ENCODE results near the gene MIGA2. TPM values are rescaled to one million over a fixed set of nuclear protein-coding genes. Genes with fewer than 3 reads are reported as not detected.

Gene MIGA2
- total RNA-seq, 6 experiments from 2014 or later, result 9.1 to 16.4 (median 10.8) TPM

DNA sequence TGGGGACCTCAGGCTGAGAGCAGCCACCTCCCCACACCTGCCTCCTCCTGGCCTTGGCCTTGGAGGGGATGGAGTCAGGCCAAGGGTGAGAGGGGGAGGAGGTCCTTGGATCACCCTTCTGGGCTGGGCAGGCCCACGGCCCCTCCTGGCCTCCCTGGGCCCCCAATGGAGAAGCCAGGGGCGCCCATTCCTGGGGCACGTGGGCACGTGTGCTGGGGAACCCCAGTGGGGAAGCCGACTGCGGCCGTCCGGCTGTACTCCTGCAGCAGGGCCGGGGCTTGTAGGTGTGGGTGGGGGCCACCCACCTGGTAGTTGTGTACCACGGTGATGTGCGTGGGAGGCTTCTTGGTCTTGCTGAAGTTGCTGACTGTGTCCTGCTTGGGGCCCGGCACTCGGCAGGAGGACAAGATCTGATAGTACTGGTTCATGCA, 65.7 kb downstream of the MIGA2 start:
- no peak for DNase-seq
- no peaks in the 10 kb centered on the region for H3K9me3 ChIP-seq
- no peak for TF ChIP-seq POLR2A (IDR thresholded peaks at IDR 0.05)
- TF ChIP-seq, protein P1, sequence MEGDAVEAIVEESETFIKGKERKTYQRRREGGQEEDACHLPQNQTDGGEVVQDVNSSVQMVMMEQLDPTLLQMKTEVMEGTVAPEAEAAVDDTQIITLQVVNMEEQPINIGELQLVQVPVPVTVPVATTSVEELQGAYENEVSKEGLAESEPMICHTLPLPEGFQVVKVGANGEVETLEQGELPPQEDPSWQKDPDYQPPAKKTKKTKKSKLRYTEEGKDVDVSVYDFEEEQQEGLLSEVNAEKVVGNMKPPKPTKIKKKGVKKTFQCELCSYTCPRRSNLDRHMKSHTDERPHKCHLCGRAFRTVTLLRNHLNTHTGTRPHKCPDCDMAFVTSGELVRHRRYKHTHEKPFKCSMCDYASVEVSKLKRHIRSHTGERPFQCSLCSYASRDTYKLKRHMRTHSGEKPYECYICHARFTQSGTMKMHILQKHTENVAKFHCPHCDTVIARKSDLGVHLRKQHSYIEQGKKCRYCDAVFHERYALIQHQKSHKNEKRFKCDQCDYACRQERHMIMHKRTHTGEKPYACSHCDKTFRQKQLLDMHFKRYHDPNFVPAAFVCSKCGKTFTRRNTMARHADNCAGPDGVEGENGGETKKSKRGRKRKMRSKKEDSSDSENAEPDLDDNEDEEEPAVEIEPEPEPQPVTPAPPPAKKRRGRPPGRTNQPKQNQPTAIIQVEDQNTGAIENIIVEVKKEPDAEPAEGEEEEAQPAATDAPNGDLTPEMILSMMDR (IDR thresholded peaks at IDR 0.05), result no peak
- intact Hi-C loops (cut with DNase I), result no loop called here
- peak in 1 of 4 donors; percentile 12 for ATAC-seq
- H3K4me3 ChIP-seq, result no peak overlapping the region
- no peaks in the 10 kb centered on the region for H3K4me1 ChIP-seq
- H3K27ac ChIP-seq, result no peak overlapping the region
- H3K36me3 ChIP-seq, result peaks cover 0 to 22% (median 11%) of the 10 kb centered on the region in 4 donors
- WGBS (ENCODE audit: insufficient coverage, low coverage, low lambda C conversion rate, missing lambda C conversion rate), result 100% methylated on average over 1 of the region's 13 CpGs
- H3K27me3 ChIP-seq, result no peaks in the 10 kb centered on the region

DNA sequence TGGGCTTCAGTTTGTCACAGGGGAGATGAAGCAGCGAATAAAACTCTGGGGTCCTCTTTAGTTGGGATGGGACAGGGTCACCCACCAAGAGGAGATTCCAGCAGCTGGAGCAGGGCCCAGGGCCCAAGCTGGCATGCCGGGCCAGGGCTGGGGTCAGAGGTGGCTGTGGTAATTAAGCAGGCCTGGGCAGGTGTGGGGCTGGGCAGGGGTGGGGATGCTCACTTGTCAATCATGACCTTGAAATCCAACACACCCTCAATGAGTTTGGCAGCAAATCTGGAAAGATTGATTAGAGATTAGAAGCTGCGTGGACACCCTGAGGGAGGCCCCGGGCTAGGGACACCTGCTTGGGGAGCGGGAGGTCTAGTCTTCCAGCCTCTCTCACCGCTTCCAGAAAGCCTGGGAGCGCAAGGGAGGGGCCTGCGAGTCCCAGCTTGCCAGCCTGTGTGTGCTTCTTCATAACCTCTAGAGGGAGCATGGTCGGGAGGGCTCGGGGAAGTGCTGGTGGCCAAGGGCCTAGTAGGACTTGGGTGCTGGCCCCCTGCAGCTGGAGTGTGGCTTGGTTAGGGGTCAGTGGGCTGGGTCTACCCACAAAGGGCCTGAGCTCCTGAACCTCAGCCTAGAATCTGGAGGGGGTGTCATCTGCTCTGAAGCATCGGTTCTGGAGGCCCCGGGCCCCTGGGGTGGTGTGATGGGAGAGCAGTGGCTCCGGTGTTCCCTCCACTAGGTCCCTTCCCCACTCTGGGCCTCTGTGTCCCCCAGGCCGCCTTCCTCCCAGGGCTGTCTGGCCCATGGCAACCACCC, 66.6 kb downstream of the MIGA2 start:
- Histone ChIP-seq H3K9me3 (no peaks in the 10 kb centered on the region), H3K4me1 (no peaks in the 10 kb centered on the region), H3K4me3 (no peak overlapping the region), H3K27ac (no peak overlapping the region), H3K36me3 (peaks cover 0 to 18% (median 7%) of the 10 kb centered on the region in 4 donors), H3K27me3 (no peaks in the 10 kb centered on the region)
- TF ChIP-seq, protein P1 (IDR thresholded peaks at IDR 0.05), result peak; percentile 10 to 45 (median 38)
- no peak for TF ChIP-seq POLR2A (IDR thresholded peaks at IDR 0.05)
- ATAC-seq (peak; percentile 54 to 70 (median 58)), DNase-seq (no peak)
- 42% methylated on average over 2 of the region's 14 CpGs for WGBS (ENCODE audit: insufficient coverage, low coverage, low lambda C conversion rate, missing lambda C conversion rate)
- intact Hi-C loops (cut with DNase I), result no loop called here

DNA sequence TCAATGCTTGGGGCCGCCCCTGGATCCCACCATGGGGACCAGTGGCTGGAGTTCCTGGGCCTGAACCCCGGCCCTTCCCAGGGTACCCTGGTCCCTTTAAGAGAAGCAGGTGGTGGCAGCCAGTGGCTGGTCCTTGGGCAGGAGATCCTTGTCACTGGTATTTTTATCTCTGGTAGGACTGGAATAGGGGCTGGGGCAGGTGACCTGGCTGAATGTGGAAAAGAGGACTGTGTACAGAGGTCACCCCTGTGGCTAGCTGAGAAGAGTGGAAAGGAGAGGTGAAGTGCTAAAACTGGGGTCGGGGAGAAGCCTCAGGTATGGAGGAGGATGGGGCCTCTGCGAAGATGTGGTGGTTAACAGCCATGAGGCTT, 67.2 kb downstream of the MIGA2 start:
- H3K9me3 ChIP-seq, result no peaks in the 10 kb centered on the region
- no peak overlapping the region for H3K4me3 ChIP-seq
- DNase-seq (no peak), ATAC-seq (peak in 1 of 4 donors; percentile 11)
- H3K36me3 ChIP-seq, result peaks cover 0 to 13% (median 4%) of the 10 kb centered on the region in 4 donors
- H3K27ac ChIP-seq, result no peak overlapping the region
- H3K27me3 ChIP-seq, result no peaks in the 10 kb centered on the region
- WGBS (ENCODE audit: insufficient coverage, low coverage, low lambda C conversion rate, missing lambda C conversion rate), result 83% methylated on average over 1 of the region's 4 CpGs
- TF ChIP-seq, protein P1 (IDR thresholded peaks at IDR 0.05), result no peak
- no peak for TF ChIP-seq POLR2A (IDR thresholded peaks at IDR 0.05)
- peaks cover 0 to under 1% (median 0%) of the 10 kb centered on the region in 4 donors for H3K4me1 ChIP-seq
- intact Hi-C loops (cut with DNase I), result no loop called here

DNA sequence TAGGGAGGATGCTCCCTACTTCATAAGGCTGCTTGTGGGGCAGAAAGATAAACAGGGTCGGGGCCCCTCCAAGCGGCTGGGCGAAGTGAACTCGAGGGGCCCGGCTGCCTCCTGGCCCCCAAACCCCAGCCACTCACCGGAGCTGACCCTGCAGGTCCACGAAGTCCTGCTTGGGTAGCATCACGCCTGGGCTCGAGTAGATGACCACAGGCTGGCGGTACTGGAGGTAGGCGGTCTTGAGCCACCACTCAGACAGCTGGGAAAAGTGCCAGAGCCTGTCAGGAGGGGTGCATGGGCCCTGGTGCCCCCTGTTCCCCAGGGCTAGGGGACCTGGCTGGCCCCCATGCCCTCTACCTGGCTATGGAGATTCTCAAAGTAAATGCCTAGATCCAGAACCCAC, 67.6 kb downstream of the MIGA2 start:
- Histone ChIP-seq H3K9me3 (no peaks in the 10 kb centered on the region), H3K27ac (no peak overlapping the region), H3K4me3 (no peak overlapping the region), H3K36me3 (peaks cover 0 to 13% (median 4%) of the 10 kb centered on the region in 4 donors), H3K27me3 (no peaks in the 10 kb centered on the region), H3K4me1 (peaks cover 0 to 5% (median 0%) of the 10 kb centered on the region in 4 donors)
- TF ChIP-seq POLR2A (IDR thresholded peaks at IDR 0.05), result no peak
- TF ChIP-seq, protein P1 (IDR thresholded peaks at IDR 0.05), result no peak
- intact Hi-C loops (cut with DNase I), result no loop called here
- no CpG with 5 or more reads among the region's 11 CpGs for WGBS (ENCODE audit: insufficient coverage, low coverage, low lambda C conversion rate, missing lambda C conversion rate)
- ATAC-seq (no peak), DNase-seq (no peak)
